GM12864 (cell line): Measurements from ENCODE around the gene ASB15.

Experiments used
- DNase-seq: peaks from one replicate; pipeline ENCODE4 v3.0.0-alpha.2; 2011; ENCODE audit warnings: low read depth
- H3K4me3 ChIP-seq: 2 replicates; pipeline ENCODE4 v1.5.1; 2011; ENCODE audit warnings: mild to moderate bottlenecking, low read depth, low read length, control low read depth
- TF ChIP-seq, protein P1 (sequence below): IDR thresholded peaks from 2 replicates; pipeline ENCODE4 v1.5.1; 2011; ENCODE audit warnings: low read depth, mild to moderate bottlenecking, moderate library complexity, low read length, control low read depth, inconsistent platforms; ENCODE audit errors: missing control alignments

Gene ASB15

DNA sequence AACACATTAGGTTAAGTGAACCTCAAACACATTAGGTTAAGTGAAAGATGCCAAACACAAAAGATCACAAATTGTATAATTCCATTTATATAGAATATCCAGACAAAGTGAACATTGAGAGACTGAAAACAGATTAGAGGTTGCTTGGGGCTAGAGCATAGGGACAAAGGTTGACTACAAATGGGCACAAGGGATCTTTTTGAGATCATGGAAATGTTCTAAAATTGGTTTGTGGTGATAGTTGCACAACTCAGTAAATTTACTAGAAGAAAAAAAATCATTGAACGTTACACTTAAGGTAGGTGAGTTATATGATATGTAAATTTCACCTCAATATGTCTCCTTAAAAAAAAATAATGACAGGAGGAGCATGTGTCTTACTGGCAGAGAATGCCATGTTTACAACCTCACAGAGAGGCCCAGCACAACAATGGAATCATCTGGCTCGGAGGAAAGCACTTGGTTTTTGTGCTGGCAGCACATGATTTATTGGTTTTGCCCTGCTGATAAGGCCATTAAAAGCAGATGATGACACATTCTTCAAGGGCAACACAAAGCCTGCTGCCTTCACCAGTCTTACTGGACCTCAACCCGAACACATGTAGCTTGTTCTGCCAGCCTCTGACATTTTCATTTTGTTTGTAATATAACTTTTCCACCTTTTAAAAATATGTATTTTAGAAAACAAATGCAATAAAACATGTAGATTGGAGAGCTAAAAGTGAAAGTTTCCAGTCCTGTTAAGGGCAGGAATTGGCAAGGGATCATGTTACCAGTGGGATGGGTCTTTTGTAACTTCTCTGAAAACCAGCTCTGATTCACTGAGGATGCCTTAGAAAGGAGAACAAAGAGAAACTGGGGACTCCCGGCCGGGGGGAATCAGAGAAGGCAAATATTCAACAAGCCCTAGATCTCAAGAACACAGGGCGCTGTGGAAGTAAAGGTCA, 42.1 kb downstream of the ASB15 start:
- H3K4me3 ChIP-seq = no peak overlapping the region
- TF ChIP-seq, protein P1, sequence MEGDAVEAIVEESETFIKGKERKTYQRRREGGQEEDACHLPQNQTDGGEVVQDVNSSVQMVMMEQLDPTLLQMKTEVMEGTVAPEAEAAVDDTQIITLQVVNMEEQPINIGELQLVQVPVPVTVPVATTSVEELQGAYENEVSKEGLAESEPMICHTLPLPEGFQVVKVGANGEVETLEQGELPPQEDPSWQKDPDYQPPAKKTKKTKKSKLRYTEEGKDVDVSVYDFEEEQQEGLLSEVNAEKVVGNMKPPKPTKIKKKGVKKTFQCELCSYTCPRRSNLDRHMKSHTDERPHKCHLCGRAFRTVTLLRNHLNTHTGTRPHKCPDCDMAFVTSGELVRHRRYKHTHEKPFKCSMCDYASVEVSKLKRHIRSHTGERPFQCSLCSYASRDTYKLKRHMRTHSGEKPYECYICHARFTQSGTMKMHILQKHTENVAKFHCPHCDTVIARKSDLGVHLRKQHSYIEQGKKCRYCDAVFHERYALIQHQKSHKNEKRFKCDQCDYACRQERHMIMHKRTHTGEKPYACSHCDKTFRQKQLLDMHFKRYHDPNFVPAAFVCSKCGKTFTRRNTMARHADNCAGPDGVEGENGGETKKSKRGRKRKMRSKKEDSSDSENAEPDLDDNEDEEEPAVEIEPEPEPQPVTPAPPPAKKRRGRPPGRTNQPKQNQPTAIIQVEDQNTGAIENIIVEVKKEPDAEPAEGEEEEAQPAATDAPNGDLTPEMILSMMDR = no peak
- DNase-seq = no peak

DNA sequence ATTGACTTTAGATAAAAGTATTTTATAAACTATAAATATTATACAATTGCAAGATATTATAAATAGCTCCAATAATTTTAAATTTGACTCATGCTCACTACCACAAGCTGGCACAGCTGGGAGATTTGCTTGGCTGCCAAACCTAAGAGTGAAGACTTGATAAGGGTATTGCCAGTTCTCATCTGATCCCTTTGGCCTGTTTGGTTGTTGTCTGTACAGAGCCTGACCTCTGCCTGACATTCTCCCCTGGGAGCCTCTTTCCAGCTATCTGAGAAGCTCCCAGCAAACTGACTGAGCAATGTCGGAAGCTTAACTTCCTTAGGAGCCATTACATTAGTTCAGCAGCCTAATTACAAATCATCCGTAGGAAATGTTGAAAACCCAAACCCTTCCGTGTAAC, 43.9 kb downstream of the ASB15 start:
- TF ChIP-seq, protein P1 = no peak
- no peak for DNase-seq
- H3K4me3 ChIP-seq = no peak overlapping the region

DNA sequence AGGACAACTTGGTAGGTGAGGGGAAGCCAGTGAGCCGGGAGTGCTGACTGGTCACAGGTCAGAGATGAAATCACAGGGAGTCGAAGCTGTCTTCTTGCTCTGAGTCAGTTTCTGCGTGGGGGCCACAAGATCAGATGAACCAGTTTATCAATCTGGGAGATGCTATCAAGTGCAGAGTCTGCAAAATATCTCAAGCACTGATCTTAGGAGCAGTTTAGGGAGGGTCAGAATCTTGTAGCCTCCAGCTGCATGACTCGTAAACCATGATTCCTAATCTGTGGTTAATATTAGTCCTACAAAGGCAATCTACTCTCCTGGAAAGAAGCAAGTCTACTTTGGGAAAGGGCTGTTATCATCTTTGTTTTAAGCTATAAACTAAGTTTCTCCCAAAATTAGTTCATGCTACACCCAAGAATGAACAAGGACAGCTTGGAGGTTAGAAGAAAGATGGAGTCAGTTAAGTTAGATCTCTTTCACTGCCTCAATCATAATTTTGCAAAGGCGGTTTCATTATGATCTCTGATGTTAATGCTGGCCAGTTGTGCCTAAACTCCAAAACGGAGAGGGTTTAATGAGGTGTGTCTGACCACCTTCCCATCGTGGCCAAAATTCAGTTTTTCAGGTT, 45.6 kb downstream of the ASB15 start:
- no peak for DNase-seq

GRCh38 chr7:123649964-123650363, 48.3 kb downstream of the ASB15 start:
- H3K4me3 ChIP-seq = no peak overlapping the region
- TF ChIP-seq, protein P1 = no peak
- DNase-seq = no peak

More for the DNA sequence above, 45.6 kb downstream of the ASB15 start:
- TF ChIP-seq, protein P1 = no peak
- H3K4me3 ChIP-seq = no peak overlapping the region

DNA sequence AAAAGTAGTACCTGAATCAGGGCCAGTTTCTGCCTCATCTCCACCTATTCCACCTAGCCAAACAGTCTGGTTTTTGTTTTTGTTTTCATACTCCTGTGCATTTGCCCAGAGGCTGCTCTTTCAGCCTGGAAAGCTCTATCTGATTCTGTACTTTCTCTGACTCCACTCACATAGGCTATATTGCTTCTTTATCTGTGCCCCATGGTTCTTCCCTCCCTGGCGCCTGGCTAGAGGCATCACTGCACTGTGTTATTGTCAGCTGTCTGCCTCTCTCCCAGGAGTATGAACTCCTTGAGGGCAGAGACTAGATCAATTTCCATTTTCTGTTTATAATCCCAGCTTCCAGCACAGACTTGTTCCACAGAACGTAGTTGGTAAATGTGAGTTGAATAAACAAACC, 49.0 kb downstream of the ASB15 start:
- no peak for DNase-seq
- TF ChIP-seq, protein P1 = no peak
- no peak overlapping the region for H3K4me3 ChIP-seq

DNA sequence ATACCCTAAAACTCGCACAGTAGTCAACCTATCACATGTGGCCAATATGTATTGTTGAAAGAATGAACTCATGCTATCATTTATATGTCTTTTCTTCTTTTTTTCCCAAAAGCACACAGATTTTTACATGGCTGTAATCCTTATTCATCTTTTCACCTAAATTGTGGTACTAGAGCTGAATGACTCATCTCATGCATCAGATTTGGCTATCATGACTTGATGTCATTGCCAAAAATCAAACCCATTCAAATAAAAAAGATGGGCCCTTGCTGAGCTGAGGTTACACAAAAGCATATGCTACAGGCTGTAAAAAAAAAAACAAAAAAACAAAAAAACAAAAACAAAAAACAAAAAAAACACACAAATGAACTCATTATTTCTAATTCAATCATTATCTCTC, 50.8 kb downstream of the ASB15 start:
- TF ChIP-seq, protein P1 = no peak
- no peak for DNase-seq
- H3K4me3 ChIP-seq = no peak overlapping the region

- TF ChIP-seq, protein P1 = no peak
- no peak for DNase-seq
- no peak overlapping the region for H3K4me3 ChIP-seq
Measured at GRCh38 chr7:123653162-123653561, 51.5 kb downstream of the ASB15 start.
